ENCODE data around the gene POT1. TPM values are rescaled to one million over a fixed set of nuclear protein-coding genes. Genes with fewer than 3 reads are reported as not detected.

The POT1 gene
- total RNA-seq, 1 experiment from 2014 or later = 20.2 TPM

- TF ChIP-seq ZNF425 (CRISPR knock-in tag; conservative IDR thresholded peaks at IDR 0.05) (no peak), TCF7 (CRISPR knock-in tag; IDR thresholded peaks at IDR 0.05; ENCODE audit: low read depth) (no peak), ZNF671 (CRISPR knock-in tag; IDR thresholded peaks at IDR 0.05) (no peak), NFYB (CRISPR knock-in tag; conservative IDR thresholded peaks at IDR 0.05; ENCODE audit: low read depth) (no peak), ZNF138 (CRISPR knock-in tag; conservative IDR thresholded peaks at IDR 0.05) (no peak)
These were observed 10.7 kb upstream of the POT1 start (continued) for GRCh38 chr7:124940306-124940705.

- H3K27ac Mint-ChIP-seq = no peak overlapping the region
- ChIA-PET POLR2A (no interaction called here), CTCF (no interaction called here)
- no peaks in the 10 kb centered on the region for H3K9me3 Mint-ChIP-seq
- TF ChIP-seq ETV6 (CRISPR knock-in tag; IDR thresholded peaks at IDR 0.05) = no peak
- TF ChIP-seq ESRRA (CRISPR knock-in tag; IDR thresholded peaks at IDR 0.05; ENCODE audit: borderline replicate concordance) = no peak
- TF ChIP-seq RELA (CRISPR knock-in tag; IDR thresholded peaks at IDR 0.05; ENCODE audit: borderline replicate concordance) = no peak
- TF ChIP-seq ATF6 (CRISPR knock-in tag; IDR thresholded peaks at IDR 0.05) = no peak
- TF ChIP-seq OVOL2 (CRISPR knock-in tag; IDR thresholded peaks at IDR 0.05; ENCODE audit: borderline replicate concordance) = no peak
- ATAC-seq (no peak), DNase-seq (ENCODE audit: low spot score) (no peak)
- no peaks in the 10 kb centered on the region for H3K36me3 Mint-ChIP-seq
- no peak overlapping the region for H3K4me3 Mint-ChIP-seq
- peaks cover 5% of the 10 kb centered on the region; the same call in 1 of the 2 replicates for H3K4me1 Mint-ChIP-seq
- no peaks in the 10 kb centered on the region; the same call in 1 of the 2 replicates for H3K27me3 Mint-ChIP-seq (ENCODE audit: low read depth)
These were observed 8.5 kb upstream of the POT1 start for GRCh38 chr7:124938128-124938527.

GRCh38 chr7:124937076-124937475 lies 7.5 kb upstream of the POT1 start:
- no peak for ATAC-seq
- Mint-ChIP-seq H3K4me1 (peaks cover 3% of the 10 kb centered on the region; the same call in 1 of the 2 replicates), H3K27me3 (ENCODE audit: low read depth) (no peaks in the 10 kb centered on the region; the same call in 1 of the 2 replicates), H3K4me3 (no peak overlapping the region), H3K27ac (no peak overlapping the region), H3K9me3 (no peaks in the 10 kb centered on the region), H3K36me3 (no peaks in the 10 kb centered on the region)
- DNase-seq (ENCODE audit: low spot score) = no peak
- POLR2A ChIA-PET = no interaction called here
- TF ChIP-seq GTF2I (CRISPR knock-in tag; conservative IDR thresholded peaks at IDR 0.05) (no peak), TEAD4 (CRISPR knock-in tag; IDR thresholded peaks at IDR 0.05) (no peak), ATF1 (CRISPR knock-in tag; IDR thresholded peaks at IDR 0.05) (no peak), ZNF416 (CRISPR knock-in tag; IDR thresholded peaks at IDR 0.05) (no peak), SP1 (CRISPR knock-in tag; conservative IDR thresholded peaks at IDR 0.05) (no peak), NFE2L1 (CRISPR knock-in tag; IDR thresholded peaks at IDR 0.05) (no peak)
- CTCF ChIA-PET = no interaction called here

GRCh38 chr7:124934841-124935240 lies 5.2 kb upstream of the POT1 start:
- no peak for DNase-seq (ENCODE audit: low spot score)
- no peak for ATAC-seq
- Mint-ChIP-seq H3K27me3 (ENCODE audit: low read depth) (no peaks in the 10 kb centered on the region; the same call in 1 of the 2 replicates), H3K4me3 (no peak overlapping the region), H3K36me3 (no peaks in the 10 kb centered on the region), H3K9me3 (no peaks in the 10 kb centered on the region), H3K27ac (no peak overlapping the region), H3K4me1 (peaks cover 3% of the 10 kb centered on the region; the same call in 1 of the 2 replicates)
- ChIA-PET POLR2A (no interaction called here), CTCF (no interaction called here)
- TF ChIP-seq E2F4 (CRISPR knock-in tag; IDR thresholded peaks at IDR 0.05; ENCODE audit: borderline replicate concordance, low read depth) (no peak), RORB (CRISPR knock-in tag; IDR thresholded peaks at IDR 0.05) (no peak), ATF6 (CRISPR knock-in tag; IDR thresholded peaks at IDR 0.05) (no peak), PRDM15 (CRISPR knock-in tag; IDR thresholded peaks at IDR 0.05) (no peak), FOXJ3 (CRISPR knock-in tag; IDR thresholded peaks at IDR 0.05; ENCODE audit: borderline replicate concordance) (no peak), HMGA2 (CRISPR knock-in tag; IDR thresholded peaks at IDR 0.05) (no peak), NR2C2 (CRISPR knock-in tag; IDR thresholded peaks at IDR 0.05) (no peak)

Measured in WTC11 (cell line).